Ascending aorta (tissue), 2 donors: Measurements from ENCODE around the gene FN1. TPM values are rescaled to one million over a fixed set of nuclear protein-coding genes. Genes with fewer than 3 reads are reported as not detected.

ENCODE experiments used
- DNase-seq, 2 donors: peaks; one replicate each; pipeline ENCODE4 v3.0.0-alpha.2; 2019; ENCODE audit warnings: low spot score in 2 of 2
- H3K27ac ChIP-seq, 2 donors: fragments of 200-600 bp; sonication (generic); one replicate each; pipeline ENCODE4 v1.5.1; 2016 to 2017; ENCODE audit warnings: mild to moderate bottlenecking in 1 of 2
- H3K27me3 ChIP-seq: fragments of 200-600 bp; sonication (generic); one replicate; pipeline ENCODE4 v1.5.1; 2017
- H3K36me3 ChIP-seq, 2 donors: fragments of 200-600 bp; sonication (generic); one replicate each; pipeline ENCODE4 v1.5.1; 2016
- H3K4me1 ChIP-seq, 2 donors: fragments of 200-600 bp; sonication (generic); one replicate each; pipeline ENCODE4 v1.5.1; 2016 to 2017; ENCODE audit warnings: mild to moderate bottlenecking in 1 of 2
- H3K4me3 ChIP-seq, 2 donors: fragments of 200-600 bp; sonication (generic); one replicate each; pipeline ENCODE4 v1.5.1; 2016 to 2017; ENCODE audit warnings: mild to moderate bottlenecking in 1 of 2
- H3K9me3 ChIP-seq, 2 donors: fragments of 200-600 bp; sonication (generic); one replicate each; pipeline ENCODE4 v1.5.1; 2016
- CTCF ChIP-seq, 3 experiments: fragments of 200-600 bp in 2 of 3; fragments of 450-650 bp in 1 of 3; sonication (generic) in 2 of 3; IDR thresholded peaks; one replicate each; pipeline ENCODE4 v1.5.1; 2016 to 2019; ENCODE audit warnings: antibody characterized with exemption in 3 of 3, mild to moderate bottlenecking in 1 of 3, moderate library complexity in 1 of 3
- intact Hi-C: fragments of 100-400 bp; cut with DNase I; formaldehyde crosslinking; loops from one replicate; pipeline ENCODE4 v1.15.1; 2023
- total RNA-seq: library from RNA; depleted of rRNA; stranded (reverse); fragments of >200 nt; gene quantifications from one replicate; pipeline ENCODE4 v1.1.0, GENCODE V29; 2016

FN1 gene
- total RNA-seq, 1 donor from 2014 or later: 5,098 TPM

DNA sequence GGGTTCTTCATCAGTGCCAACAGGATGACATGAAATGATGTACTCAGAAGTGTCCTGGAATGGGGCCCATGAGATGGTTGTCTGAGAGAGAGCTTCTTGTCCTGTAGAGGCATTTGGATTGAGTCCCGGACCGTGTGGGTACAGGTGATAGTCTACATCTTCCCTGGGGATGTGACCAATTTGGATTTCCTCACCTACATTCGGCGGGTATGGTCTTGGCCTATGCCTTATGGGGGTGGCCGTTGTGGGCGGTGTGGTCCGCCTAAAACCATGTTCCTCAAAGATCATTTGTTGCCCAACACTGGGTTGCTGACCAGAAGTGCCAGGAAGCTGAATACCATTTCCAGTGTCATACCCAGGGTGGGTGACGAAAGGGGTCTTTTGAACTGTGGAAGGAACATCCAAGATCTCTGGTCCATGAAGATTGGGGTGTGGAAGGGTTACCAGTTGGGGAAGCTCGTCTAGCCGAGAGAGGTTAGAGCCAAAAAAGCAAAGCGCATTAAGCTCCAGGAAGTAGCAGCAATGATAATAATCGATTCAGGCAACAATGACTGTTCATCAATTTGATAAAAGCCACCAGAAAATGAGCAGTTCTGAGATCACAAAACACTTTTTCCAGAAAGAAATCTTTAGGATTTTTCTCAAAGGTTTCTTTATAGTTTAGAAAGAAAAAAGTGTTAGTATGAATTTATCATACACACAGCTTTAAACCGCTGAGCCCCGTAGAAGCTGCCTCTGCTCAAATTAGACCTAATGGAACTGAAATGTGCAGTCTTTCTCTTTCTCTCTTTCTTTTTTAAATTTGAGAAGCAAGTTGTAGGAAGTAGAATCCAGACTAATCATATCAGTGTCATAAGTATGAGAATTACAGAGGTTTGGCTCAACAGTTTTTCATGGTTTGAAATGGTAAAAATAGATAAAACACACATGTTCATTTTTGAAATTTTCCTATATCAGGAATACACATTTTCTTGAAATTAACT lies 63.7 kb downstream of the FN1 start:
- H3K4me1 ChIP-seq: no peaks in the 10 kb centered on the region
- H3K27ac ChIP-seq: peak overlapping the region in 1 of 2 donors; percentile 16
- DNase-seq: no peak
- TF ChIP-seq CTCF (IDR thresholded peaks at IDR 0.05): no peak
- H3K36me3 ChIP-seq: peaks cover 92 to 94% of the 10 kb centered on the region in 2 donors
- H3K27me3 ChIP-seq: no peaks in the 10 kb centered on the region
- no peaks in the 10 kb centered on the region for H3K9me3 ChIP-seq
- H3K4me3 ChIP-seq: no peak overlapping the region
- intact Hi-C loops: no loop called here

- no peak for DNase-seq
- intact Hi-C loops: no loop called here
Measured at GRCh38 chr2:215370112-215370965, 65.5 kb downstream of the FN1 start.

GRCh38 chr2:215369181-215369760 lies 66.6 kb downstream of the FN1 start:
- intact Hi-C loops: loop anchor here (5.0 kb wide), 1 partner anchor 53 kb away; no protein-coding TSS in a partner anchor
- no peaks in the 10 kb centered on the region for H3K9me3 ChIP-seq
- no peak for DNase-seq
- H3K4me3 ChIP-seq: no peak overlapping the region
- no peak for TF ChIP-seq CTCF (IDR thresholded peaks at IDR 0.05)
- H3K36me3 ChIP-seq: peaks cover 92 to 94% of the 10 kb centered on the region in 2 donors
- no peaks in the 10 kb centered on the region for H3K27me3 ChIP-seq
- H3K4me1 ChIP-seq: no peaks in the 10 kb centered on the region
- H3K27ac ChIP-seq: no peak overlapping the region

More at GRCh38 chr2:215370112-215370965, 65.5 kb downstream of the FN1 start:
- no peaks in the 10 kb centered on the region for H3K27me3 ChIP-seq
- TF ChIP-seq CTCF (IDR thresholded peaks at IDR 0.05): no peak
- H3K9me3 ChIP-seq: no peaks in the 10 kb centered on the region
- H3K4me1 ChIP-seq: no peaks in the 10 kb centered on the region
- H3K36me3 ChIP-seq: peaks cover 92 to 94% of the 10 kb centered on the region in 2 donors
- no peak overlapping the region for H3K27ac ChIP-seq
- H3K4me3 ChIP-seq: no peak overlapping the region

GRCh38 chr2:215368493-215368809 lies 67.4 kb downstream of the FN1 start:
- peaks cover 93 to 94% of the 10 kb centered on the region in 2 donors for H3K36me3 ChIP-seq
- intact Hi-C loops: loop anchor here (5.0 kb wide), 1 partner anchor 54 kb away; no protein-coding TSS in a partner anchor

More at GRCh38 chr2:215368493-215368809, 67.4 kb downstream of the FN1 start:
- Histone ChIP-seq H3K27ac (no peak overlapping the region), H3K27me3 (no peaks in the 10 kb centered on the region), H3K4me3 (no peak overlapping the region), H3K9me3 (no peaks in the 10 kb centered on the region), H3K4me1 (no peaks in the 10 kb centered on the region)
- no peak for TF ChIP-seq CTCF (IDR thresholded peaks at IDR 0.05)
- no peak for DNase-seq
